NB4 (cell line): ENCODE results near the gene SIKE1.
A peak's percentile ranks its signal among the peaks of the same experiment; 100 is the strongest.
"Not testable (repeated sequence)": the region's sequence is repeated elsewhere in the genome, so short reads cannot be mapped to it uniquely, and the experiment has no call there.

Experiments used
- DNase-seq: peaks from one replicate; pipeline ENCODE4 v3.0.0; 2010; ENCODE audit warnings: low read depth
- H3K4me3 ChIP-seq: one replicate; pipeline ENCODE4 v1.5.1; 2011; ENCODE audit warnings: mild to moderate bottlenecking, low read depth, low read length, moderate library complexity
- MYC ChIP-seq: IDR thresholded peaks from 2 replicates; pipeline ENCODE4 v1.6.1; 2011; ENCODE audit warnings: low read depth, low read length
- POLR2A ChIP-seq: IDR thresholded peaks from 2 replicates; pipeline ENCODE4 v1.6.1; 2011; ENCODE audit warnings: mild to moderate bottlenecking; ENCODE audit not compliant: insufficient read length; ENCODE audit errors: extremely low read depth
- TF ChIP-seq, protein P1 (sequence below): IDR thresholded peaks from one replicate; pipeline ENCODE4 v1.5.1; 2012; ENCODE audit warnings: low read depth, low read length
- TF ChIP-seq, protein P2 (sequence below): IDR thresholded peaks from 2 replicates; pipeline ENCODE4 v1.6.1; 2011; ENCODE audit warnings: low read depth, low read length

SIKE1 gene

DNA sequence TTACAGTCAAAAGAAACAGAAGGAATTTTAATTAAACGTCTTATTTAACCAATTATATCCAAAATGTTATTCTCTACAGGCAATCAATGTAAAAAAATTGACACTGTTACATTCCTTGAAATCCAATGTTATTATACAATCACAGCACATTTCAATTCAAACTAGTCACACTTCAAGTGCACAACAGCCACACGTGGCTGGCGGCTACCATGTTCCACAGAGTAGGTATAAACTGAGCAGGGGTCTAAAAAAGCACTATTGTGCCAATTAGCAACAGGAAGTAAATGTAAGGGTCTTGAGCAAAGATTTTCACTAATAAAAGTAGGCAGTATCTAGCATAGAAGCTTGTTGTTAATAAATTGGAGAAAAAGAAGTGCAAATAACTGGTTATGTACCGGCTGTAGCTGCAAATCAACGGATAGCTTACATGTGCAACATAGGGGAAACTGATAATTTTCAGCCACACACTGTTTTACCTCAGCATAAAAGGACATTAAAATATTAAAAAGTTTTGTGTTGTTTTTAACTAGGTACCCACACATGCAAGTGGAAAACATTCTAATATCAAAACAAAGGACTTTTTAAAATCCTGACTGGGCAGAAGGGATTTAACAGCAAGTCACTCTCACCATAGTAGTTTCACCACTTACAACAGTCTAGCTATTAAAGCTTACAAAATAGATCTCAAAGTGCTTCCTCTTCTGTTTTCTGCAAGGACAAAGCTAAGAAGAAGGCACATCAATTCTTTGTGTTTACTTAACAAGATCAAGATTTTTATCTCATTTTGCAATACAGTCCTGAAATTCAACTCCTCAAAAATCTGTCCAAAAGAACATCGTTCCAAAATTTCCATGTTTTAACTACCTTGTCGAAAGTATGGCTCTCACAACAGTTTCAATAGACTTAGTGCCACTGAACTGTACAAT is 25.2 kb downstream of the SIKE1 start:
- DNase-seq: peak; percentile 57
- peak overlapping the region; percentile 97 for H3K4me3 ChIP-seq
- TF ChIP-seq, protein P1, sequence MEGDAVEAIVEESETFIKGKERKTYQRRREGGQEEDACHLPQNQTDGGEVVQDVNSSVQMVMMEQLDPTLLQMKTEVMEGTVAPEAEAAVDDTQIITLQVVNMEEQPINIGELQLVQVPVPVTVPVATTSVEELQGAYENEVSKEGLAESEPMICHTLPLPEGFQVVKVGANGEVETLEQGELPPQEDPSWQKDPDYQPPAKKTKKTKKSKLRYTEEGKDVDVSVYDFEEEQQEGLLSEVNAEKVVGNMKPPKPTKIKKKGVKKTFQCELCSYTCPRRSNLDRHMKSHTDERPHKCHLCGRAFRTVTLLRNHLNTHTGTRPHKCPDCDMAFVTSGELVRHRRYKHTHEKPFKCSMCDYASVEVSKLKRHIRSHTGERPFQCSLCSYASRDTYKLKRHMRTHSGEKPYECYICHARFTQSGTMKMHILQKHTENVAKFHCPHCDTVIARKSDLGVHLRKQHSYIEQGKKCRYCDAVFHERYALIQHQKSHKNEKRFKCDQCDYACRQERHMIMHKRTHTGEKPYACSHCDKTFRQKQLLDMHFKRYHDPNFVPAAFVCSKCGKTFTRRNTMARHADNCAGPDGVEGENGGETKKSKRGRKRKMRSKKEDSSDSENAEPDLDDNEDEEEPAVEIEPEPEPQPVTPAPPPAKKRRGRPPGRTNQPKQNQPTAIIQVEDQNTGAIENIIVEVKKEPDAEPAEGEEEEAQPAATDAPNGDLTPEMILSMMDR: no peak
- no peak for TF ChIP-seq MYC
- TF ChIP-seq, protein P2, sequence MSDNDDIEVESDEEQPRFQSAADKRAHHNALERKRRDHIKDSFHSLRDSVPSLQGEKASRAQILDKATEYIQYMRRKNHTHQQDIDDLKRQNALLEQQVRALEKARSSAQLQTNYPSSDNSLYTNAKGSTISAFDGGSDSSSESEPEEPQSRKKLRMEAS: no peak
- TF ChIP-seq POLR2A: no peak

DNA sequence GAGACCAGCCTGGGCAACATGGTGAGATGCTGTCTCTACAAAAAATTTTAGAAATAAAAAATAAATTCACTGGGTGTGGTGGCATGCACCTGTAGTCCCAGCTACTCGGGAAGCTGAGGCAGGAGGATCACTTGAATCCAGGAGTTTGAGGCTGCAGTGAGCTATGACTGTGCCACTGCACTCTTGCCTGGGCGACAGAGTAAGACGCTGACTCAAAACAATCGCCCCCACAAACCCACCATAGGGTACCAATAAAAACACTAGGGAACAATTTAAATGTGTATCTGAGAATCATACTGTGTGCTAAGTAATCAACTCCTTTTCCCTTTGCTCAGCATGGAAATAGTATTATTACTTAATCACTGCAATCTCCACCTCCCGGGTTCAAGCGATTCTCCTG is 26.8 kb downstream of the SIKE1 start:
- DNase-seq: not testable (repeated sequence)
- peak overlapping the region; percentile 3 for H3K4me3 ChIP-seq

DNA sequence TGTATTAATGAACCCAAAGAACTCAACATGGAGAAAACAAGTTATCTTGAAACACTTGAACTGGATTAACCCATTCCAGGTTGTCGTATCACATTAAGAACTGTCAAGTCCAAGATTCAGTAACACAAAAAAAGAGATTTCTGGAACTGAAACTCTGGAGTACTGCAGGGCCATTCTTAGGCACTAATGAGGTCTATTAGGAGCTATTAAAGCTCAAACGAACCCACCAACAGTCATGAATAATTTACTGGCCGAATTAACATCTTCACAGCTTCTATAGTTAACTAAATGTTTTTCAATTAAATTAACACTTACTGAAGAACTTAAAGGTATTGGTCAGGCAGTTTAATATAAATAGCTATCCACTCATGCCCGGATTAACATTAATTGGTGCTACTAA is 27.3 kb downstream of the SIKE1 start:
- H3K4me3 ChIP-seq: no peak overlapping the region
- DNase-seq: no peak
- TF ChIP-seq, protein P2: no peak
- TF ChIP-seq MYC (no peak), POLR2A (no peak)
- TF ChIP-seq, protein P1: no peak

DNA sequence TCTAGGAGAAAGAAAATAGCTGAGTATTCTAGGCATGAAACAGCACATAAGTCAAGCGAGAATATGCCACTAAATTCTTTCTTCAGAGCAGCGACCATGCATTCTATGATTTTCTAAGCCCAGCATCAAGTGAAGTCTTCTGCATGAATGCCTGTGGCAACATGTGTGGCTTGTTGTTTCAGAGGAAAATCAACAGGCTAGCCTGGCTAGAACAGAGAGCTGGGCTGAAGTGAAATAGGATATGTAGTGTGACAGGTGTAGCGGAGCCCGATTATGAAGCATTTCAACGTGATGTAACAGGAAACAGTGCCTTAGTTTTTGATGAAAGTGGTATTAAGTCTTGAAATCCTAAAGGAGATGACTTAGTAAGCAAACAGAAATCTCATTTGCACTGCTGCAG is 29.7 kb downstream of the SIKE1 start:
- no peak for TF ChIP-seq MYC
- TF ChIP-seq POLR2A: no peak
- TF ChIP-seq, protein P2: no peak
- TF ChIP-seq, protein P1: no peak
- DNase-seq: no peak
- no peak overlapping the region for H3K4me3 ChIP-seq

DNA sequence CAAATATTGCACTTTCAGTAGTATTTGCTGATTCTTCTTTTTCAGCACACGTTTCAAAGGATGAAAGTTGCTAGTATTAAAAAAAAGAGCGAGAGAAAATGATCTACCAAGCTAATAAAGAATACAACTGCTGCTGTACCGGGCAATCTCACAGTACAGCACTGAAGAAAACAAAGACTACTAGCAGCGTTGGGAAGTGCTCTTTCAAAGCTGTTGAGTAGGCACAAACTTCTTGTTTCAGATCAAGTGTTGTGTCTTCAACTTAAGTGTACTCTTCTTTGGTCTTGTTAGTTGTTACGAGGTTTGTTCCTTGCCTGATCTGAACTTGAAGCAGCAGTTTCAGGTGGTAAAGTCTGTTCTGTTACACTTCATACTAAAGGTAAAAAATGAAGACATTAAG is 30.6 kb downstream of the SIKE1 start:
- no peak overlapping the region for H3K4me3 ChIP-seq
- DNase-seq: no peak
- TF ChIP-seq MYC: no peak
- TF ChIP-seq, protein P1: no peak
- TF ChIP-seq, protein P2: no peak
- no peak for TF ChIP-seq POLR2A

DNA sequence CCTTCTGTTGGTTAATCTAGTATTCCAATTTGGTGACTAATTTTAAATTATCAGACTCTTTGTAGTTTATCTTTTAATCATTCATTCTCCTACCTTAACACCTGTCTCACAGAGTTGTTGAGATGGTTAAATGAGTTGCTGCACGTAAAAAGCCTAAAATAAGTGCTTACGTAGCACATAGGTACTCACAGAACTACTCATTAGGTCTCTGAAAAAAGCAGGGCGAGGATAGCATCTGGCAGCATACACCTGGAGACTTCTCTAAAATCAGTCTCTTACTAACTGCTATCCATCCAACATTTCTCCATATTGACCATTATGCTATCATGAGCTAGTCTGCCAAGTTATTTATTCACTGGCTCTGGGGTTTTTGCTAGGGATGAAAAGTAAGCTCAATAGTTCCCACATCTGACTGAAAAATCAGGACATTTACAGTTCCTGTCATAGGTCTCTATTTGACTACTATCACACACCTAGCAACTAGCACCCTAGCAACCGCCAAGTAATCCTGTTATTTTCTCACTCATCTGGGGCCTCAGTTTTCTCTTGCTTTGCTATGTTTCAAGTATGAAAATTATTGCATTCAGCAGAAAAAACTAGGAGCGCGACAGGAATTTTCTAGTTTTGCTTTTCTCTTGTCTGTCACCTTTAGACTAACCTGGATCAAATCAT is 33.9 kb downstream of the SIKE1 start:
- DNase-seq: no peak
- no peak overlapping the region for H3K4me3 ChIP-seq
- TF ChIP-seq, protein P2: no peak
- TF ChIP-seq MYC: no peak
- TF ChIP-seq POLR2A: no peak
- TF ChIP-seq, protein P1: no peak
